Measurements from ENCODE around the gene PLD1.

PLD1 gene

DNA sequence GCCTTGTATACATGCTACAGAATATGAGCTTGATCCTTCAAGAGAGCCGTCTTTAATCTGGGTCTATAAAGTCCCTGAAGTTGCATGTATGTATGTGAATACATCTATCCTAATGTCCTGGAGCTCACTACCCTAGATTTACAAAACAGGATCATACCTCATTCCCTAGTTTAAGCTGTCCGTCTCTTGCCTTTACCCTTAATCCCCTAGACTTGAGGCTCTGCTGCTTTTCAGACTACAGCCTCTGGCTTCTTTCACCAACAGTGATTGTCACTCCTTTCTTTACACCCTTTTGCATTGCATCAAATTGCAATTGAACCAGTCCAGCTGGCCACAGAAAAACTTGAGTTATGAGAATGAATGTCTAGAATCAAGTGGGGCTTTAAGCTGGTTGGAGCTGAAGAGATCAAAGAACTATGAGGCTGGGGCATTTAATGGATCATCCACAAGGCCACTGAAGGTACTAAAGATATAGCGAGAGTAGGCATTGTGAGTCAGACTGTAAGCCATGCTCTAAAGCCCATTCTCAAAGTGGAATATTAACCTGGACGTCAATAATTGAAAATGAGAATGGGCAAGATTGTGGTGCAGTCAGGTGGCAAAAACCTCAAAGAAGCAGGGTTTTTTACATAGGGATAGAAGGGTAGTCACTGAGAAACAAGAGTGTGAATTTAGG lies 12.3 kb upstream of the PLD1 start:
- TF ChIP-seq, protein P1, sequence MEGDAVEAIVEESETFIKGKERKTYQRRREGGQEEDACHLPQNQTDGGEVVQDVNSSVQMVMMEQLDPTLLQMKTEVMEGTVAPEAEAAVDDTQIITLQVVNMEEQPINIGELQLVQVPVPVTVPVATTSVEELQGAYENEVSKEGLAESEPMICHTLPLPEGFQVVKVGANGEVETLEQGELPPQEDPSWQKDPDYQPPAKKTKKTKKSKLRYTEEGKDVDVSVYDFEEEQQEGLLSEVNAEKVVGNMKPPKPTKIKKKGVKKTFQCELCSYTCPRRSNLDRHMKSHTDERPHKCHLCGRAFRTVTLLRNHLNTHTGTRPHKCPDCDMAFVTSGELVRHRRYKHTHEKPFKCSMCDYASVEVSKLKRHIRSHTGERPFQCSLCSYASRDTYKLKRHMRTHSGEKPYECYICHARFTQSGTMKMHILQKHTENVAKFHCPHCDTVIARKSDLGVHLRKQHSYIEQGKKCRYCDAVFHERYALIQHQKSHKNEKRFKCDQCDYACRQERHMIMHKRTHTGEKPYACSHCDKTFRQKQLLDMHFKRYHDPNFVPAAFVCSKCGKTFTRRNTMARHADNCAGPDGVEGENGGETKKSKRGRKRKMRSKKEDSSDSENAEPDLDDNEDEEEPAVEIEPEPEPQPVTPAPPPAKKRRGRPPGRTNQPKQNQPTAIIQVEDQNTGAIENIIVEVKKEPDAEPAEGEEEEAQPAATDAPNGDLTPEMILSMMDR (IDR thresholded peaks at IDR 0.05; ENCODE audit: low read depth, low read length, poor library complexity, severe bottlenecking), result no peak
- no peak for TF ChIP-seq EZH2phosphoT487 (IDR thresholded peaks at IDR 0.05; ENCODE audit: borderline replicate concordance, low read length)
- no peaks in the 10 kb centered on the region for H3K9me3 ChIP-seq (ENCODE audit: control insufficient read depth, insufficient read depth, low read length)

DNA sequence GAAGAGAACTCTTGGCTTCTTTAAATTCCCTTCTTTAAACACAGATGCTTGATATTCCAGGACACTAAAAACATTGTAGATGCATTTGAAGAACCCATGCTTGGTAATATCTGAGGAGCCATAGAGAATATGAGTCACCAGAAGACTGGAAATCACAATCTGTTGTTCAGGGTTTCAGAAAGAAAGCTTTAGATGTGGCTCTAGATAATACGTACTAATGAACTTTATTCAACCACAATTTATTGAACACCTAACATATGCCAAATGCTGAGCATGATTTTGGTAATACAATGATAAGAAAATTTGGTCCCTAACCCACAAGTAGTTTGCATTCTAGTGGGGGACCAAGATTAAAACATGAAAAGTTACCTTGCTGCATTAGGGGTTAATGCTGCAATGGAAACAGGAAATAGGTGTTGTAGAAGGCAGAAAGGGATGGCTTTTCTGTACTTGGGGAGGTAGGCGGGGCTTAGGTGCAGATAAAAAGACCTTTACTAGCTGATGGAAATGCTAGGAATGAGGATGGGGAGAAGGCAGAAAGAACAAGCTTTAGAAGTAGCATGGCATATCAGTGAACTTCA lies 11.6 kb upstream of the PLD1 start:
- no peak overlapping the region for H3K4me2 ChIP-seq (ENCODE audit: low read length)
- H3K9me3 ChIP-seq (ENCODE audit: control insufficient read depth, insufficient read depth, low read length), result no peaks in the 10 kb centered on the region

More for the DNA sequence above, 12.3 kb upstream of the PLD1 start:
- H3K4me3 ChIP-seq (ENCODE audit: low read length), result no peak overlapping the region
- H3K36me3 ChIP-seq (ENCODE audit: control insufficient read depth, low read length), result no peaks in the 10 kb centered on the region
- no peaks in the 10 kb centered on the region for H3F3A ChIP-seq (ENCODE audit: control insufficient read depth, insufficient read depth)
- H3K79me2 ChIP-seq (ENCODE audit: control insufficient read depth, low read length), result no peaks in the 10 kb centered on the region
- H3K27me3 ChIP-seq (ENCODE audit: control insufficient read depth, low read length), result no peaks in the 10 kb centered on the region
- no peak overlapping the region for H3K4me2 ChIP-seq (ENCODE audit: low read length)
- H3K4me1 ChIP-seq (ENCODE audit: control insufficient read depth, low read length), result no peaks in the 10 kb centered on the region
- H3K9me2 ChIP-seq (replicated peaks; ENCODE audit: control insufficient read depth, low read length), result no peaks in the 10 kb centered on the region
- no peaks in the 10 kb centered on the region for H4K20me1 ChIP-seq (ENCODE audit: control insufficient read depth, insufficient read depth, low read depth, low read length)
- no peak overlapping the region for H3K27ac ChIP-seq (ENCODE audit: low read depth, low read length)

DNA sequence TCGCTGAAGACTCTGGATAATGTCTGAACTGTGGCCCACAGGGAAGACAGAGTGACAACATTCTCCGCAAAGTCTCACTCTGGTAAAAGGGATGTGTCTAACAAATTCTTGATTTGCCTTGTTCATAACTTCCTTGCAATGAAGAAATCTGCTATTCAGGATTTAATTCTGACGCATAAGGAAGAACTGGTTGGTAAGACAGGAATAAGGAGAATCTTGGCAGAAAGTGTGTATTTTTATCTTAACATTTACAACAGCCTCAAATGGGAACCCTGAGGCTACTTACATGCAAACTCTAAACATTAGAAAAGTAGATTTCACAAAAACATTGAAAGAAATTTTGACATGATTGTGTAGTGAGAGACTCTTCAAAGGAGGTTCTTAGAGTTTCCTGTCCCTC lies 10.8 kb upstream of the PLD1 start:
- Histone ChIP-seq H3K4me1 (ENCODE audit: control insufficient read depth, low read length) (no peaks in the 10 kb centered on the region), H4K20me1 (ENCODE audit: control insufficient read depth, insufficient read depth, low read depth, low read length) (no peaks in the 10 kb centered on the region), H3K9me3 (ENCODE audit: control insufficient read depth, insufficient read depth, low read length) (no peaks in the 10 kb centered on the region), H3K4me3 (ENCODE audit: low read length) (no peak overlapping the region), H3K36me3 (ENCODE audit: control insufficient read depth, low read length) (no peaks in the 10 kb centered on the region), H3K27ac (ENCODE audit: low read depth, low read length) (no peak overlapping the region), H3K79me2 (ENCODE audit: control insufficient read depth, low read length) (no peaks in the 10 kb centered on the region), H3K9me2 (replicated peaks; ENCODE audit: control insufficient read depth, low read length) (no peaks in the 10 kb centered on the region), H3K27me3 (ENCODE audit: control insufficient read depth, low read length) (no peaks in the 10 kb centered on the region), H3F3A (ENCODE audit: control insufficient read depth, insufficient read depth) (no peaks in the 10 kb centered on the region), H3K4me2 (ENCODE audit: low read length) (no peak overlapping the region)
- TF ChIP-seq, protein P1 (IDR thresholded peaks at IDR 0.05; ENCODE audit: low read depth, low read length, poor library complexity, severe bottlenecking), result no peak
- TF ChIP-seq EZH2phosphoT487 (IDR thresholded peaks at IDR 0.05; ENCODE audit: borderline replicate concordance, low read length), result no peak

More for the DNA sequence above, 11.6 kb upstream of the PLD1 start:
- H3F3A ChIP-seq (ENCODE audit: control insufficient read depth, insufficient read depth), result no peaks in the 10 kb centered on the region
- no peaks in the 10 kb centered on the region for H3K9me2 ChIP-seq (replicated peaks; ENCODE audit: control insufficient read depth, low read length)
- H3K36me3 ChIP-seq (ENCODE audit: control insufficient read depth, low read length), result no peaks in the 10 kb centered on the region
- H3K27me3 ChIP-seq (ENCODE audit: control insufficient read depth, low read length), result no peaks in the 10 kb centered on the region
- TF ChIP-seq, protein P1 (IDR thresholded peaks at IDR 0.05; ENCODE audit: low read depth, low read length, poor library complexity, severe bottlenecking), result no peak
- no peak for TF ChIP-seq EZH2phosphoT487 (IDR thresholded peaks at IDR 0.05; ENCODE audit: borderline replicate concordance, low read length)
- H3K4me3 ChIP-seq (ENCODE audit: low read length), result no peak overlapping the region
- H4K20me1 ChIP-seq (ENCODE audit: control insufficient read depth, insufficient read depth, low read depth, low read length), result no peaks in the 10 kb centered on the region
- H3K4me1 ChIP-seq (ENCODE audit: control insufficient read depth, low read length), result no peaks in the 10 kb centered on the region
- no peaks in the 10 kb centered on the region for H3K79me2 ChIP-seq (ENCODE audit: control insufficient read depth, low read length)
- no peak overlapping the region for H3K27ac ChIP-seq (ENCODE audit: low read depth, low read length)
